Fibroblast of skin of left quadriceps (primary cell): ENCODE measurements around the gene ABCG2.
"Not testable (repeated sequence)": the region's sequence is repeated elsewhere in the genome, so short reads cannot be mapped to it uniquely, and the experiment has no call there.

ENCODE experiments used
- DNase-seq, 2 experiments: peaks; one replicate each; pipeline ENCODE4 v3.0.0-alpha.2; 2013; ENCODE audit warnings: low read depth in 2 of 2

Gene ABCG2

DNA sequence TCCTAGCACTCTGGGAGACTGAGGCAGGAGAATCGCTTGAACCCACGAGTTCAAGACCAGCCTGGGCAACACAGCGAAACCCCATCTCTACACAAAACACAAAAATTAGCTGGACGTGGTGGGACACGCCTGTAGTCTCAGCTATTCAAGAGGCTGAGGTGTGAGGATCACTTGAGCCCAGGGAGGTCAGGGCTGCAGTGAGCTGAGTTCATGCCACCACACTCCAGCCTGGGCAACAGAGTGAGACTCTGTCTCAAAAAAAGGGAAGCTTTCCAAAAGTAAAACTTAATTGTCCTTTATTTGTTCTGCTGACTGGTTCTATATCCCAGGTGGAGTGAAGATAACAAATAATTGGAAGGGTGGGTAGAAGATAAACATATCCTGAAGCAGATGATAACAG is 45.6 kb downstream of the ABCG2 start:
- no peak for DNase-seq

DNA sequence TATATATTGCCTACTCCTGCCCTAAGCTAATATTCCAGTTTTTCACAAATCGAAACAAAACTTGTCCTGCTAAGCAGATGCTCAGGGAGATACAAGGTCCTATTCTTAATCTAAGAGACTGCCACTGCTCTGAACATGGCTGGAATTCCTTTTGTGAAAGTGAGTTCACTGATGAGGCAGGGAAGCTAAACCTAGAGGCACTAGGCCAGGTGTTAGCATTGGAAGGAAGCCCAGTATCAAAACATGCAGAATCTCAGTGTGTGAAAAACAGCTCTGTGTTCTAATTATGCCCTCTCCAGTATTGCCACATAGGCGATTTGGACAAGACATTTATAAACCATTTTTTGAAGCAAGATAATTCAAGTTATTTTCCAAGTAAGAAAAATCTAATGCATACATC is 47.6 kb downstream of the ABCG2 start:
- DNase-seq, result no peak

DNA sequence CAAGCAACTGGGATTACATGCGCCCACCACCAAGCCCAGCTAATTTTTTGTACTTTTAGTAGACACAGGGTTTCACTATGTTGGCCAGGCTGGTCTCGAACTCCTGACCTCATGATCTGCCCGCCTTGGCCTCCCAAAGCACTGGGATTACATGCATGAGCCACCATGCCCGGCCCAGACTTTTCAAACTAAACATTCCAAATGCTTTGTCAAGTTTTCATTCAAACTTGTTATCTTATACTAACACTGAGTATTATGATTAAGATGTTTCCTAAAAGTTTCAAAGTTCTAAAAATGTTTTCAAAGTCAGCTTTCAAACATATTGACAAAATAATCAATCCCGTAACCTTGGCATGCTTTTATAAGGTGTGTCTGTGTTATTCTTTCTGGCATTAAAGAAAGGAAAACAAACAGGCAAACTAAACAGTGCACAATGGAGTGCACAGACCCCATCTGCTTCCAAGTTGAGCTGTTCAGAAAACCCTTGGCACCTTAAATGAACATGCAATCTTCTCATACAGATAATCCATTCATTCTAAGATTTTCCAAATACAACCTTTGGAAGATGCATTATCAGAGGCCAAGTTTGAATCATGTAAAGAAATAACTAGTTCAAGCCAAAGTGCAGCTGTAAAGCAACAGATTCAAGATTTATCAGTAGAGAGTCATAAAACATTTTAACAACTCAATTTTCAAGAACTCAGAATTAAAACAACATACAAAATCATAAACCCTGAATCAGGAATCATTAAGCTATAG is 49.1 kb downstream of the ABCG2 start:
- no peak for DNase-seq

DNA sequence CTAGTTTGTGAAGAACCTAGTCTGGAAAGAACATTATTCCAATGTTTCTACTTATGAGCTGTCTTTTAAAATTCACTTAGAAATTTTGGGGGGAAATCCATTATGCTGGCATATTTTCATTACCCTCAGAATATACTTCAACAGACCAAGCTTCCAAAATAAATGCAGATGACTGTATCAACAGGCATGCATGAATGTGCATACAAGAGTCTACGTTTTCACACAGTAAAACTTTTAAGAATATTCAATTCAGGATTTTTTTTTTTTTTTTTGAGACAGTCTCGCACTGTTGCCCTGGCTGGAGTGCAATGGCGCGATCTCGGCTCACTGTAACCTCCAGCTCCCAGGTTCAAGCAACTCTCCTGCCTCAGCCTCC is 49.7 kb downstream of the ABCG2 start:
- no peak for DNase-seq

DNA sequence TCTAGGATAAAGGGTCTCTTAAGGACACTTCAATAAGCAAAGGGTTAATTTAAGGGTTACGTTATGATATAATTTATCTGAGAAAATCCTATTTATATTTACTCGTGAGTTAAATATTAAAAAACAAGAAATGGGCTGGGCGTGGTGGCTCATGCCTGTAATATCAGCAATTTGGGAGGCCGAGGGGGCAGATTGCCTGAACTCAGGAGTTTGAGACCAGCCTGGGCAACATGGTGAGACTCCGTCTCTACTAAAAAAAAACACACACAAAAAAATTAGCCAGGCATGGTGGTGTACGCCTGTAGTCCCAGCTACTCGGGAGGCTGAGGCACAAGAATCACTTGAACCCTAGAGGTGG is 50.4 kb downstream of the ABCG2 start:
- not testable (repeated sequence) for DNase-seq

DNA sequence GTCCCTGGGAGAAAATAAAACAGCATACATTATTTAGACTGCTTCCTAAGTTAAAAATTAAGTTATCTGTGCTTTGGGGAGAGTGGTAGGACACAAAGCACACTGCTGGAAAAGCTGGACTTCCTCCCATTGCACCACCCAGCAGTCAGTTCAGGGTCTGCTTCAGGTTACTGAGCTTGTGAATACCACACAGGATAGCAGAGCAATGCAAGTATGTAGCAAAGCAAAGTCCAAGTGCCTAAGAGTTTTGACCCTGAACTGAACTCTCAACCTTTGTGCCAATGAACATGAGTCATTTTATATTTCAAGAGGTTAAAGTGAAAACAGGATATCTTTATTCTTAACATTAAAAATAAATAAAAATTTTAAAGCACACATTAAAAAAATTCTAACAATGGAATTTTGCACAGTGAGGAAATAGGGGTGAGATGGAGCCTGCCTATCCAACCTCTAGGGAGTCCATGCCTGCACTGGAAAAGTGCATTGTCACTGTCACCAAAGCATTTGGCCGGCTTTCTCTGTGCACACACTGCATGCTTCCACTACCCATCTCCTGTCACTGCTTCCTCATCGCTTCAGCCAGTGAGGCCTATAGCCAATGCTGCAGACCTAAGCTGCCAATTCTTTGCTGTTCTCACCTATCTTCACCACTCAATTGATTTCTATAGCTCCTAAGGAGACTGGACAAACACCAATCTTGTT is 50.9 kb downstream of the ABCG2 start:
- DNase-seq, result no peak

DNA sequence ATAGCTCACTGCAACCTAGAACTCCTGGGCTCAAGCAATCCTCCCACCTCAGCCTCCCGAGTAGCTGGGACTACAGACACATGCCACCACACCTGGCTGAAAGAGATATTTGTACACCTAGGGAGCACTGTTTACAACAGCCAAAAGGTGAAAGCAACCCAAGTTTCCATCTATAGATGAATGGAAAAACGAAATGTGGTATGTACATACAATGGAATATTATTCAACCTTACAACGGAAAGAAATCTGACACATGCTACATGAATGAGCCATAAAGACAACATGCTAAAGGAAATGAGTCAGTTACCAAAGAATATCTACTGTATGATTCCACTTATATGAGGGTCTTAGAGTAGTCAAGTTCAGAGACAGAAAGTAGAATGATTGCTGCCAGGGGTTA is 52.2 kb downstream of the ABCG2 start:
- DNase-seq, result peak in 1 of 2 experiments; percentile 10

DNA sequence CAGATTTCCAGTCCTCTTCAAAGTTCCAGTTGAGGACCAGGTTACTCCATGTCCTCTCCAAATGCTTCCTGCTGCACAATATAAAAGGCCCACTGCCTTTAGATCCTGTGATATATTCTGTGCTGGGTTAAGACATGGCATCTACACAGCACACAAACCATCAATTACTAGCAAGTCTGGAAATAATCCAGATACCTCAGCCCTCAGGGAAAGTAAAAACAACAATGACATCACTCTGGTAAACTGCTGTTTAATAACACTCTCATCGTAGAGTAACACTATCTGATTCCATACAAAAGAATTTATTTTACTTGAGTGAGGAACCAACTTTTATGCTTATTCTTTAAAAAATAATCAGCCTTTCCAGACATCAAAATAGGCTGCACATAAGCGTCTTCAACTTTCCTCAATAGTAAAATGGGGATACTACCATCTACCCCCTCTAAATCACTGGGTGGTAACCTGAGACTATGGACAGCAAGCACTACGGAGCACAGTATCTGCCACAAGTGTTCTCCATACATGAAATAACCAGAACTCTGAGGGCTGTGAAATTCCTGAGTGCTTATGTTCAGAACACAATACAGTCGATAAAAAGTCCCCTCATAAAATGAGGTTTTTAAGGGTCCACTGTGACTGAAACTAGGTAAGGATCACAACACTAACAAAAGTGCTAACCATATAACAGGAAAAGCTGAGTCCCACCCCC is 53.4 kb downstream of the ABCG2 start:
- peak; percentile 49 to 50 for DNase-seq

DNA sequence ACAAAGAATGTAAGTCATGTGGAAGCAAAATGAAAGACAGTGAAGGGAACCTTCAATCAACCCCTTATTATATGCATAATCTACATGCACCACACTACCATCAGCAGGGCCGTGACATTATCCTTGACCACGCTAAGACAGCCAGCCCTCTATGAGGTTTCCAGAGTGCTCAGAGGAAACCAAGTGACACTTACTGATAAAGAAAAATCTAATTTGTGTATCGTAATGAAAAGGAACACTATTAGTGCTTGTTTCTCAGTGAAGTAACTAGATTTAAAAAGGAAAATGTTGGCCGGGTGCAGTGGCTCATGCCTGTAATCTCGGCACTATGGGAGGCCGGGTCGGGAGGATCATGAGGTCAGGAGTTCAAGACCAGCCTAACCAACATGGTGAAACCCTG is 56.4 kb downstream of the ABCG2 start:
- no peak for DNase-seq

DNA sequence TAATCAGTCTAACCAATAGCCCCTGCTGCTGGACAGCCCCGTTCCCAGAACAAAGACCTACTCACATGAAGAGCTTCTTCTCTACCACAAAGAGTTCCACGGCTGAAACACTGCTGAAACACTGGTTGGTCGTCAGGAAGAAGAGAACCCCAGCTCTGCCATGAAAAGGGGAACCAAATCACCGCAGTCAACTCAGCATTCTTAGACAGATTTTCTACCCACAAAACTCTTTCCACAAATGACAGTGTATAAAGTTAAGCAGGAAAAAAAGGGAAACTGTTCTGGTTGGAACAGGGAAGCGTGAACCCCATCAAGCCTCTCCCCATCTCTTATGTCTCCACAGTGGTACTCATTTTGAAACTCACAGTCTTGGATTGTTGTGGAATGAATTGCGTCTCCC is 57.3 kb downstream of the ABCG2 start:
- no peak for DNase-seq

DNA sequence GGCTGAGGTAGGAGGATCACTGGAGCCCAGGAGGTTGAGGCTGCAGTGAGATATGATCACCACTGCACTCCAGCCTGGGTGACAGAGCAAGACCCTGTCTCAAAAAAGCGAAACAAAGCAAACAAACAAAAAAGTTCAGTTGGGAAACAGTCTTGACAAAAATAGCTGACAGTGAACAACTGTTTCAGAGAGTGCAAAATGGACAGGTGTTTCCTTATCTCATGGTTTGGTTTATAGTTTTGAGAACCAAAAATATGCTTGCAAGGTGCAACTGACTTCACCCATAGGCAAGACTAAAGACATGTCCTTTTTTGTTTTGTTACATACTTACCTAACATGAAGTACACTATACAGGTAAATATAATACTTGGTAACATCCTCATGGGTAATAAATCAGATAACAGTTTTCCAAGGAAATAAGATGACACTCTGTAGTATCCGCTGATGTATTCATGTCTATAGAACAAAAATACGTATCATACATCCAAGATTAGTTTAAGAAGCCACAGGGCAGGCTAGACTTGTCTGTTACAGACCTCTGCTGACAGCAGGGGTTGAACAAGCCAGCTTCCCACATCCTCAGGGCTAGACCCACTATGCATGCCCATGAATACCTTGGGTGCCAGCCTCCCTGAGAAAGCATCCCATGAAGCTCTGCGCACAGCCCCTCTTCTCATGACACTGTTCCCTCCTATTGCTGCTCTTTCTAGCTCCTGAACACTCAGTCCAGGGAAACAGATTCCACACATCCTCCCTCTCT is 59.3 kb downstream of the ABCG2 start:
- DNase-seq, result no peak

DNA sequence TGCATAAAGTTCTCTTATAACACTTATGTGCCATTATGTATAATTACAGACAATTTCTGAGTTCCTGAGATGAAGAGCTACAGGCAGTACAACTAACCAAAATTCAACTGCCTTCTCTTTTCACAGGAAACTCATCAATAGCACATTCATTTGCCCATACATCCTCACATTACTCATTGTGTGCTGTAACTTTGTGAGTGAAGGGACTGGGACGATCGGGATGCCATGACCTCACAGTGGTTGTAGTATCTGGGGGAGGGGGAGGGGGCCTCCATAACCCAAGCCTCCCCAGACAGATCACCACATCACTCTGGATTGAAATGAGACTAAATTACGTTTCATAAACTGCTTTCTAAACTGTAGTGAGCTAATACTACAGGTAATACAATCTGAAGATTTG is 60.7 kb downstream of the ABCG2 start:
- DNase-seq, result no peak

DNA sequence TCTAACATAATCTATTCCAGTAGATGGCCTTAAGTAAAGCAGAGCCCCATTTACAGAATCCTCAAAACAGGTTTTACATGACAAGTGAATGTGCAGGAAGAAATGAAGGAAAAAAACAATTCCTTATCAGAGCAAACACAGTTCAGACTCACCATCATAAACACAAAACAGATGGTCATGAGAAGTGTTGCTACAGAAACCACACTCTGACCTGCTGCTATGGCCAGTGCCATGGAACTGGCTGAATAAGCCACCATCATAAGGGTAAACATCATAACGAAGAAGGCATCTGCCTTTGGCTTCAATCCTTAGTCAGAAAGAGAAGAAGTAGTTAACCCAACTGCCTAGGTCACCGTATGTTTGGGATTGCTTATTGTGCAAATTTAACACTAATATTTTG is 61.1 kb downstream of the ABCG2 start:
- no peak for DNase-seq

DNA sequence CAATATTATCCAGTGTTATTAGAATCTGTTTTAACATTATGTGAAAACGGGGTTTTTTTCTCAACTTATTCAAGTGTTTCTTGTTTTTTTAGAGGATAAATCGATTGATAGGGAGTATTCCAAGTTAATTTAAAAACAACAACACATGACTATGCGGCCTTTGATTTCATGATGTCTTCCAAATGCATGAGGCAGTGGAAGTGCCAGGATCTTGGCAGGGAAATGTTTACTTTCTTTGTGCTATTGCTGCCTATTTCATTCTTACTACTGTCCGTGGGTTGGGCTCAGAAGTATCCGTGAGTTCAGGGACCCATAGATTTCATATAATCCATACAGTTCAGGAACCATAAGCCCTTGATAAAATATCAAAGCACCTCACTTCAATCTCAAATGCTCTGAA is 64.6 kb downstream of the ABCG2 start:
- DNase-seq, result no peak

DNA sequence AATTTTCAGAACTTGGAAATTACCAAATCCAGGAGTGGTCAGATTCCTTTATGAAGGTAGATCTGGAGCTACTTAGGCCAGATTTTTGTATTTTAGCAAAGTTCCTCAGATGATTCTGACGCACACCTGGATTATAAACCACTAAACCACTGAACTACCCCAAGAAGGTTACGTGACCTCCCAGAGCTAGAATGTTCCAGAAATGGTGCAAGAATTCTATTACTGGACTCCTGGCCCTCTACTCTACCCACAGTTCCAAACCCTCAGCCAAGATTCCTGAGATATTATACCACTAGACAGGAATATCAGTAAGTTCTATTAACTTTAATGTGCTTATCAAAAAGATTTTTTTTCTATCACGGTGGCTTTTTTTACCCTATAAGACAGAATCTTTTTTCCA is 67.1 kb downstream of the ABCG2 start:
- DNase-seq, result no peak

DNA sequence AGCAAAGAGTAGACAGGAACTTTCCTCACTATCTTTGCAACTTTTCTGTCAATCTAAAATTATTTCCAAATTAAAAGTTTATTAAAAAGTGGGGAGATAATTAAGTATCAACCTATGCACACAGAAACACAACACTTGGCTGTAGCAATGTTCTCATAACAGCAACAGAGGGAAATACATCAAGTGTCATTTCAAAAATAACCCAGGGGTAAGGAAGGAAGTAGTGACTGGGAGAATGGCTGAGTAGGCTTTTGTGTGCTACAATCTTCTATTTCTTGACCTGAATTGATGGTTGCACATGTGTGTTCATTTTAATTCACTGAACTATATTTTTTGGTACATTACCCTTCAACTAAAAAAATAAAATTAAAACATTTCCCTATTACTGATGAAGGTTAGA is 67.5 kb downstream of the ABCG2 start:
- no peak for DNase-seq

DNA sequence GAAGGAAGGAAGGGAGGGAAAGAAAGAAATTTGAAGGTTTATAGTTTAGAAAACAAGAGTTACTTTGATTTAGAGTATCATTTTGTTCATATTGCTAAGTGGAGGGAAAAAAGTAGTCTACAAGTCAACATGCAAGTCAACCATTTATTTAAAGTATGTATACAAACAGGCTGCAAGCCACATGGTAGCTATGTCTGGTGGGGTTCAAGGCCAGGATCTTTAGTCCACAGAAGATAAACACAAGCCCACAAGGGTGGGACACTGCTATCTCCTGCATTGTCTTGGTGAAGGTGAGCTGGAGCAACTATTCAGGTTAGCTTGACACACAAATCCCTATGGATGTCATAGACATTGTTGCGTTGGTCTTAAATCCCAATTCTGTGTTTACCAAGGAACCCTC is 71.4 kb downstream of the ABCG2 start:
- no peak for DNase-seq

DNA sequence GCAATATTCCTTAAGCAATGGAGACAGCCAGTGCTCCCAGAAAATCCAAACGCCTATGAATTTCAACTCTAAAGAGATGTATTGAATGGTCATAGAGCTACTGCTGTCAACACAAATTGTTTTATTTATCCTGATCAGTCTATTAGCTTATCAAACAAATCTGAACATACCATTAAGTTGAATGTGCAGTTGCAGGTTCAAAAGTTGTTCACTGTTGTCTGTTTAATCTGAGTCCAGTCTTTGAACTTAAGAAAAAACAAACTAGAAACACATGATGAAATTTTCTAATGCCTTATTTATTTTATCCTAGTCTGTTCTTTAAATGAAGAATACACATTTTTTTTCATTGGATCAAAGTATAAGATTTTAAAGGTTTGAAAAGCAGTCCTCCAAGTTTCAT is 77.8 kb downstream of the ABCG2 start:
- DNase-seq, result no peak

DNA sequence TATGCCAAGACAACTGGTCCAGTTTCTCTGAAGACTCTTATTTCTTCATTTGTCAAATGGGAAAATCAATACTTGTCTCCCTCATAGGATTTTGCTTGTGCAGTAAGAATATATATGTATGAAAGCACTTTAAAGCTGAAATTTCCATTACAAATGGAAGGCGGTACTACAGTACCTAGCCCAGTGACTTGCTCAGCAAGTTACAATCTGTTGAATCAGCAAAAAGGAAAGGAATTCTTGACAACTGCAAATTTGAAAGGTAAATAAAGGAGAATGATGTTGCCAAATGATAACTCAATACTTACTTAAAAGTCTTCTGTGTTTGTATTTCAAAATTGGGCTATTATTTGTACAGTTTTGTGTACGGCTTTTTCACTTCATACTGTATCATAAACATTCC is 79.9 kb downstream of the ABCG2 start:
- DNase-seq, result no peak

DNA sequence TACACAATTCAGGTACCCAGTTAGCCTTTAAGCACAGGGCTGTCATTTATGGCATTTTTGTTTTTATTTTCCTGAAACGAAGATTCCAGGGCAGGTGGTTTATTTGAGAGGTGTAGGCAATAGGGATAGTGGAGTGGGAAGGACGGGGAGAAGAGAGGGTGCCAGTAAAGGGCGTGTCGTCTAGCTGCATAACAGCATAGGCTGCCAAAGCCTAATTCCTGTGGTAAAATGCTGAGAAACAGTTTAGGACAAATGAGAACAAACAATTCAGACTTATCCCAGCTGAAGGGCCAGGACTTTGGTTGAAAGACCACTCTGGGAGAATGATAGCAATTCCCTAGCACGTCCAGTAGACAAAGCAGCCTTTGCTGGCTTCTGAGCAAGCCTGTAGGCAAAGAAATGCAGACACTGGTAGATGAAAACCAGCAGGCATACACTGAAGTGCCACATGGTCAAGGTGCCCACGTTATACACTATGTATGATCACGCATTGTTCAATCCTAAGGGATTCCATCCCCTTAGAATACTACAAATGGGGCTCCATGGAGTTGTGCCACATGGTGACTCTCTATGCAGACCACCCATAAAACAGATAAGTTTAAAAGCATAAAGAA is 80.4 kb downstream of the ABCG2 start:
- no peak for DNase-seq

DNA sequence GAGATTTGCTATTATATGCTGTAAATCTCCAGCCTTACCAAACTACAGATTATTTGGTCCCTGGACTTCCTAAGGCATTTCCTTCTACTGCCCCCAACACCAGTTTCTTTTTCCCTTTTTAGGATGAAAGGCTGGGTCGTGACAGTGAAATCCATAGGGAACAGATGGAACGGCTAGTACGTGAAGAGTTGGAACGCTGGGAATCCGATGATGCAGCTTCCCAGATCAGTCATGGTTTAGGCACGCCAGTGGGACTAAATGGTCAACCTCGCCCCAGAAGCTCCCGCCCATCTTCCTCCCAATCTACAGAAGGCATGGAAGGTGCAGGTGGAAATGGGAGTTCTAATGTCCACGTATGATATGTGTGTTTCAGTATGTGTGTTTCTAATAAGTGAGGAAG is 83.1 kb downstream of the ABCG2 start:
- DNase-seq, result no peak

DNA sequence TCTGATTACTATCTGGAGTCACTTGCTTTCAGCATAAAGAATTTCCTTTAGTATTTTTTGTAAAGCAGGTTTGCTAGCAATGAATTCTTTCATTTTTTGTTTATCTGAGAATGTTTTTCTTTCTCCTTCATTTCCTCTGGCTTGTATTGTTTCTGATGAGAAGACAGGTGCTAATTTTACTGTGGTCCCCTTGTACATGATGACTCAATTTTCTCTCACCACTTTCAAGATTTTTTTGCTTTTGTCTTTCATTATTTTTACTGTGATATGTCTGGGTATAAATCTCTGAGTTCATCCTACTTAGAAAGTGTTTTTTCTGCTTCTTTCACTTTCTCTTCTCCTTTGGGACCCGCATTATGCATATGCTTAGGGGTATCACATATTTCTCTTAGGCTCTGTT is 88.4 kb downstream of the ABCG2 start:
- DNase-seq, result no peak
